Uterus (tissue), 4 donors: ENCODE measurements around the gene DLEU7. TPM values are rescaled to one million over a fixed set of nuclear protein-coding genes. Genes with fewer than 3 reads are reported as not detected.

Source experiments
- DNase-seq, 2 donors: peaks; one replicate each; pipeline ENCODE4 v3.0.0-alpha.2; 2019 to 2020
- H3K27ac ChIP-seq, 2 donors: fragments of 200-600 bp; sonication (generic); 1 replicate in 1 of 2; 2 replicates in 1 of 2; pipeline ENCODE4 v1.5.1; 2016 to 2018
- H3K27me3 ChIP-seq, 2 donors: fragments of 200-600 bp; sonication (generic); one replicate each; pipeline ENCODE4 v1.5.1; 2018 to 2019; ENCODE audit warnings: control low read depth in 1 of 2
- H3K36me3 ChIP-seq, 2 donors: fragments of 200-600 bp; sonication (generic); one replicate each; pipeline ENCODE4 v1.5.1; 2019; ENCODE audit warnings: control low read depth in 1 of 2
- H3K4me1 ChIP-seq, 2 donors: fragments of 200-600 bp; sonication (generic); one replicate each; pipeline ENCODE4 v1.5.1; 2018 to 2019; ENCODE audit warnings: control low read depth in 1 of 2
- H3K4me3 ChIP-seq, 2 donors: fragments of 200-600 bp; sonication (generic); 1 replicate in 1 of 2; 2 replicates in 1 of 2; pipeline ENCODE4 v1.5.1; 2018 to 2019; ENCODE audit warnings: mild to moderate bottlenecking in 1 of 2
- H3K9me3 ChIP-seq, 2 donors: fragments of 200-600 bp; sonication (generic); one replicate each; pipeline ENCODE4 v1.5.1; 2019; ENCODE audit warnings: control low read depth in 1 of 2
- CTCF ChIP-seq, 4 experiments: fragments of 200-600 bp in 2 of 4; fragments of 450-650 bp in 2 of 4; sonication (generic) in 2 of 4; IDR thresholded peaks; one replicate each; pipeline ENCODE4 v1.5.1; 2016 to 2019; ENCODE audit warnings: antibody characterized with exemption in 4 of 4, mild to moderate bottlenecking in 2 of 4, moderate library complexity in 1 of 4
- POLR2A ChIP-seq, 2 donors: fragments of 450-650 bp; IDR thresholded peaks; one replicate each; pipeline ENCODE4 v1.6.1; 2016; ENCODE audit warnings: antibody characterized with exemption in 2 of 2, mild to moderate bottlenecking in 1 of 2, moderate library complexity in 1 of 2
- intact Hi-C: fragments of 100-400 bp; cut with DNase I; formaldehyde crosslinking; loops from one replicate; pipeline ENCODE4 v1.15.1; 2023; ENCODE audit warnings: low total_unique reads
- total RNA-seq, 4 donors: library from RNA; depleted of rRNA in 3 of 4; stranded (reverse); fragments of >200 nt in 3 of 4; gene quantifications; one replicate each; pipeline versions ENCODE4 v1.1.0 to v1.2.4, GENCODE V29; 2014 to 2023
- donor health status: DM: yes; HTN: yes; CAD: no.

Gene DLEU7
- total RNA-seq, 4 donors from 2014 or later = not detected

GRCh38 chr13:50800091-50800739 lies 43.3 kb downstream of the DLEU7 start:
- Histone ChIP-seq H3K27me3 (no peaks in the 10 kb centered on the region), H3K36me3 (no peaks in the 10 kb centered on the region), H3K27ac (no peak overlapping the region), H3K9me3 (no peaks in the 10 kb centered on the region), H3K4me1 (no peaks in the 10 kb centered on the region), H3K4me3 (no peak overlapping the region)
- intact Hi-C loops = no loop called here
- no peak for TF ChIP-seq POLR2A (IDR thresholded peaks at IDR 0.05)
- TF ChIP-seq CTCF (IDR thresholded peaks at IDR 0.05) = no peak
- DNase-seq = no peak

GRCh38 chr13:50798923-50799322 lies 44.6 kb downstream of the DLEU7 start:
- no peaks in the 10 kb centered on the region for H3K4me1 ChIP-seq
- H3K27ac ChIP-seq = no peak overlapping the region
- H3K36me3 ChIP-seq = no peaks in the 10 kb centered on the region
- no peaks in the 10 kb centered on the region for H3K27me3 ChIP-seq
- H3K9me3 ChIP-seq = no peaks in the 10 kb centered on the region
- no peak for TF ChIP-seq POLR2A (IDR thresholded peaks at IDR 0.05)
- no peak for TF ChIP-seq CTCF (IDR thresholded peaks at IDR 0.05)
- intact Hi-C loops = no loop called here
- DNase-seq = no peak
- no peak overlapping the region for H3K4me3 ChIP-seq

- H3K9me3 ChIP-seq = no peaks in the 10 kb centered on the region
- H3K27me3 ChIP-seq = no peaks in the 10 kb centered on the region
- H3K27ac ChIP-seq = no peak overlapping the region
- no peak for DNase-seq
- no peaks in the 10 kb centered on the region for H3K4me1 ChIP-seq
- H3K36me3 ChIP-seq = no peaks in the 10 kb centered on the region
- TF ChIP-seq CTCF (IDR thresholded peaks at IDR 0.05) (no peak), POLR2A (IDR thresholded peaks at IDR 0.05) (no peak)
- intact Hi-C loops = no loop called here
- no peak overlapping the region for H3K4me3 ChIP-seq
These were observed 46.4 kb downstream of the DLEU7 start for GRCh38 chr13:50797091-50797490.

GRCh38 chr13:50796463-50796862 lies 47.0 kb downstream of the DLEU7 start:
- H3K4me3 ChIP-seq = no peak overlapping the region
- no peak overlapping the region for H3K27ac ChIP-seq
- no peaks in the 10 kb centered on the region for H3K27me3 ChIP-seq
- no peaks in the 10 kb centered on the region for H3K36me3 ChIP-seq
- H3K4me1 ChIP-seq = no peaks in the 10 kb centered on the region
- TF ChIP-seq POLR2A (IDR thresholded peaks at IDR 0.05) (no peak), CTCF (IDR thresholded peaks at IDR 0.05) (no peak)
- DNase-seq = no peak
- H3K9me3 ChIP-seq = no peaks in the 10 kb centered on the region
- intact Hi-C loops = no loop called here

GRCh38 chr13:50794226-50794625 lies 49.3 kb downstream of the DLEU7 start:
- H3K4me1 ChIP-seq = no peaks in the 10 kb centered on the region
- TF ChIP-seq CTCF (IDR thresholded peaks at IDR 0.05) = no peak
- TF ChIP-seq POLR2A (IDR thresholded peaks at IDR 0.05) = no peak
- no peak overlapping the region for H3K4me3 ChIP-seq
- no peaks in the 10 kb centered on the region for H3K36me3 ChIP-seq
- H3K27ac ChIP-seq = no peak overlapping the region
- no peaks in the 10 kb centered on the region for H3K9me3 ChIP-seq
- H3K27me3 ChIP-seq = no peaks in the 10 kb centered on the region
- DNase-seq = no peak
- intact Hi-C loops = no loop called here
